Renal cortical epithelial cell (primary cell): Measurements from ENCODE around the gene MYADML2. TPM values are rescaled to one million over a fixed set of nuclear protein-coding genes. Genes with fewer than 3 reads are reported as not detected.
"Not testable (repeated sequence)": the region's sequence is repeated elsewhere in the genome, so short reads cannot be mapped to it uniquely, and the experiment has no call there.

Experiments used
- DNase-seq: peaks from one replicate; pipeline ENCODE4 v3.0.0-alpha.2; 2011; ENCODE audit warnings: low read depth
- total RNA-seq: library from RNA; depleted of rRNA; stranded (reverse); fragments of >200 nt; gene quantifications from 2 replicates; pipeline ENCODE4 v1.2.3, GENCODE V29; 2014

Gene MYADML2
- total RNA-seq, 1 donor from 2014 or later = not detected

- no peak for DNase-seq
These were observed 12.5 kb upstream of the MYADML2 start for GRCh38 chr17:81959362-81960129.

GRCh38 chr17:81958633-81959342 is 11.8 kb upstream of the MYADML2 start:
- DNase-seq = no peak

- DNase-seq = no peak
These were observed 10.8 kb upstream of the MYADML2 start for GRCh38 chr17:81957691-81958432.

- DNase-seq = no peak
These were observed 9.9 kb upstream of the MYADML2 start for GRCh38 chr17:81956607-81957589.

- no peak for DNase-seq
These were observed 8.9 kb upstream of the MYADML2 start for GRCh38 chr17:81955756-81956544.

- DNase-seq = no peak
These were observed 8.1 kb upstream of the MYADML2 start for GRCh38 chr17:81955058-81955681.

- no peak for DNase-seq
These were observed 7.4 kb upstream of the MYADML2 start for GRCh38 chr17:81954131-81955057.

- not testable (repeated sequence) for DNase-seq
These were observed 6.4 kb upstream of the MYADML2 start for GRCh38 chr17:81953443-81953842.

GRCh38 chr17:81952792-81953228 is 5.8 kb upstream of the MYADML2 start:
- DNase-seq = no peak

- no peak for DNase-seq
These were observed 5.0 kb upstream of the MYADML2 start for GRCh38 chr17:81951785-81952684.

GRCh38 chr17:81950501-81950900 is 3.5 kb upstream of the MYADML2 start:
- no peak for DNase-seq

GRCh38 chr17:81948635-81949378 is 1.8 kb upstream of the MYADML2 start:
- DNase-seq = no peak

GRCh38 chr17:81944858-81945257 is 2.2 kb downstream of the MYADML2 start:
- DNase-seq = no peak

GRCh38 chr17:81942167-81942553 is 4.9 kb downstream of the MYADML2 start:
- no peak for DNase-seq

- no peak for DNase-seq
These were observed 5.4 kb downstream of the MYADML2 start for GRCh38 chr17:81941484-81942166.
